ENCODE measurements around the gene AK5.

The AK5 gene

DNA sequence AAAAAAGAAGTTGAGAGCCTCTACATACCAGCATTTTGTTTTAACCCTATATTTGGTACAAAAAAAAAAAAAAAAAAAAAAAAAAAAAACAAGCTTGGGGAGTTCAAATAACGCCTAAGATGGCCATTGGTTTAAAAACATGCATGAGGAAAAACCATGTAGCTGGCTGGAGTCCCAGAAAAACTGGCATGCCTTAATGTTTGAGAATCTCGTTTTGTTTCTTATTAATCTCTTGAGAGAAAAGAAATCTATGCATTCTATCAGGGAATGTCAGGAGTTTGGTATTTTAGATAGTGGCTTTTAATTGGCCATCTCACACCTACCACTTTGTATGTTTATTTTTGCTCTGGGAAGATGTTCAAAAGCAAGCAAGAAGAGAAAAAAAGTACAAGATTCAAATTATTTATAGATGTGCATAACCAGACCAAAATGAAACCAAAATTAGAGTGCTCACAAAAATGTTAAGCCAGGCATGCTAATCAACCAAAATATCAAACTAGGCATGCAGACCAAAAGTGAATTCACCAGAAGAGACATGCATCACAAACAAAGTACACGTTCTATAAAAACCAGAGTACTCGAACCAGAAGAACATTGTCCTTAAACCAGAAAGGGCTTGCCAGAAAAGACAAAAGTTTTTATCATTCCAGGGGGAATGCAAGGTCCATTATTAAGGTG is 156.6 kb downstream of the AK5 start:
- H3K4me3 ChIP-seq (ENCODE audit: low read depth, low read length) = no peak overlapping the region
- peak; percentile 77 for DNase-seq (ENCODE audit: low read depth)

DNA sequence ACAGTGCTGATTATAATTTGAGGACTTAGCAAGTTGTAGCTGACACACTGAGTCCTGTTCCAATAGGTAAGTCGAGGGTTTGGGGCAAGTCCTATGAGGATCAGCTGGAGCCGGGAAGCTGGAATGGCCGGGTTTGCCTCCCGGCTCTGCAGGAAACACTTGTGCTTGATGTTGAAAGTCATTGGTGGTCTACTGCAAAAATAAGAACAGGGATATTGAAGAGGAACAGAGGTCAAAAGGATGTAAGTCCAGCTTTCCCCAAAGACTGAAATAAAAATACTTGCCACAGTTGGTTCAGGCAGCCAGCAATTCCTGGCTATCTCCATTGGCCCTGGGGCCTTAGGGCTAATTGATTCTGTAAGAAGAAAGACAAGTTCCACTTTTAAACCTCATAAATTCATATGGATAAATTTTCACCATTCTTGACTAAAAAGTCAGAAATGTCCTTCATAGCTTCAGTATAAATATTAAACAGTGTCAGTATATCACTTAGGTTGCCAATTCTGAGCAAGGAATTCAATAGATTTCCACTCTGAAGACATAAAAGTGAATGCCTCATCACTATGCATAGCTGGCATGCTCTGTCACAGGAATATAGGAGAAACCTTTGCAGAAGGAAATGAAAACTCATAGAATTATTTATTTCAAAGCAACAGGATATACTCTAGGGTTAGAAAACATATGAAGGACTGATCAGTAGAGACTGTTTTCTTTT is 165.2 kb downstream of the AK5 start:
- TF ChIP-seq, protein P1, sequence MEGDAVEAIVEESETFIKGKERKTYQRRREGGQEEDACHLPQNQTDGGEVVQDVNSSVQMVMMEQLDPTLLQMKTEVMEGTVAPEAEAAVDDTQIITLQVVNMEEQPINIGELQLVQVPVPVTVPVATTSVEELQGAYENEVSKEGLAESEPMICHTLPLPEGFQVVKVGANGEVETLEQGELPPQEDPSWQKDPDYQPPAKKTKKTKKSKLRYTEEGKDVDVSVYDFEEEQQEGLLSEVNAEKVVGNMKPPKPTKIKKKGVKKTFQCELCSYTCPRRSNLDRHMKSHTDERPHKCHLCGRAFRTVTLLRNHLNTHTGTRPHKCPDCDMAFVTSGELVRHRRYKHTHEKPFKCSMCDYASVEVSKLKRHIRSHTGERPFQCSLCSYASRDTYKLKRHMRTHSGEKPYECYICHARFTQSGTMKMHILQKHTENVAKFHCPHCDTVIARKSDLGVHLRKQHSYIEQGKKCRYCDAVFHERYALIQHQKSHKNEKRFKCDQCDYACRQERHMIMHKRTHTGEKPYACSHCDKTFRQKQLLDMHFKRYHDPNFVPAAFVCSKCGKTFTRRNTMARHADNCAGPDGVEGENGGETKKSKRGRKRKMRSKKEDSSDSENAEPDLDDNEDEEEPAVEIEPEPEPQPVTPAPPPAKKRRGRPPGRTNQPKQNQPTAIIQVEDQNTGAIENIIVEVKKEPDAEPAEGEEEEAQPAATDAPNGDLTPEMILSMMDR (IDR thresholded peaks at IDR 0.05; ENCODE audit: control insufficient read depth, extremely low read depth, insufficient read depth) = no peak
- DNase-seq (ENCODE audit: low read depth) = no peak
- H3K4me3 ChIP-seq (ENCODE audit: low read depth, low read length) = no peak overlapping the region

More for the DNA sequence above, 156.6 kb downstream of the AK5 start:
- TF ChIP-seq, protein P1 (IDR thresholded peaks at IDR 0.05; ENCODE audit: control insufficient read depth, extremely low read depth, insufficient read depth) = no peak

DNA sequence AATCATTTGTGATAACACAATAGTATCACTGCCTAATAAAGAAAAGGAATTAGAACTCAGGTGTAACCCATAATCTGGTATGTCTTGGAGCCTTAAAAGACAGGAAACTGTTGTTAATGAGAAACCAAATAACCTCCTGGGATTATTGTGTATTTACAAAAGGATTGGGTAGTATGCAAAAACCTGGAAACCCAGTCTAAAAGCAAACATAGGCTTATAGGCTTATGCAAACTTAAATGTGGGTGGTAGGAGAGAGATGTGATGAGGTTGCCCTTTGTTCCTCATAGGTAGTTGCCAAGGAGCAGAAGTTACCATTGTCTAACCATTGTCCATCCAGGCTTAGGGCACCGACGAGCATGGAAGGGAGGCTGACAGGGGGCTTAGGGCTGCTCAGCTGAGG is 165.8 kb downstream of the AK5 start:
- DNase-seq (ENCODE audit: low read depth) = peak; percentile 83
- TF ChIP-seq, protein P1 (IDR thresholded peaks at IDR 0.05; ENCODE audit: control insufficient read depth, extremely low read depth, insufficient read depth) = no peak
- no peak overlapping the region for H3K4me3 ChIP-seq (ENCODE audit: low read depth, low read length)

DNA sequence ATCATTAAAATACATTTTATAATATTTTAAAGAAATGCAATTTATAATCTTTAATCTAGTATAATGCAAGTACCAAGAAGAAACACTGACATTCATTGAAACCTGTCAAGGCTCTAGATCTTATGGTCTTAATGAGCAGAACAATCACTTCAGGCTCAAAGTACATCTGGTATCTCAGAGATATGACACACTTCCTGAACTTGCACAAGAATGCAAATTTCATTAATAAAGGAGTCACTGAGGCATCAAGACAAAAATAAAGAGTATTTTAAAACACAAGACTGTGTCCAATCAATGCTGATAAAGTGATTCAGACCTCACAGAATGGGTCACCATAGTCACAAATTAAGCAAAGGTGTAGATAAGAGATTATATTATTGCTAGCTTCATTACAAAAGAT is 178.1 kb downstream of the AK5 start:
- DNase-seq (ENCODE audit: low read depth) = no peak
- no peak overlapping the region for H3K4me3 ChIP-seq (ENCODE audit: low read depth, low read length)
- TF ChIP-seq, protein P1 (IDR thresholded peaks at IDR 0.05; ENCODE audit: control insufficient read depth, extremely low read depth, insufficient read depth) = no peak

DNA sequence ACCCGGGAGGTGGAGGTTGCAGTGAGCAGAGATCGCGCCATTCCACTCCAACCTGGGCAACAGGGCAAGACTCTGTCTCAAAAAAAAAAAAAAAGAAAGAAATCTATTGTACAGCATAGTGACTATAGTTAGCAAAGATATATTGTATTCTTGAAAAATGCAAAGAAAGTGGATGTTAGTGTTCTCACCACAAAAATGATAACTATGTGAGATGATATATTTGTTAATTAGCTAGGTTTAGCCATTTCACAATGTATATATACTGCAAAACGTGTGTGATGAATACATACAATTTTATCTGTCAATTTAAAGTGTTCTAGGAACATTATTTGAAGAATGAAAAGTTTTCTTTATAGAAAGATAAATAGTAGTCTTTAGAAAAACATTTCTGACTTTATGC is 179.9 kb downstream of the AK5 start:
- DNase-seq (ENCODE audit: low read depth) = no peak
- TF ChIP-seq, protein P1 (IDR thresholded peaks at IDR 0.05; ENCODE audit: control insufficient read depth, extremely low read depth, insufficient read depth) = no peak

DNA sequence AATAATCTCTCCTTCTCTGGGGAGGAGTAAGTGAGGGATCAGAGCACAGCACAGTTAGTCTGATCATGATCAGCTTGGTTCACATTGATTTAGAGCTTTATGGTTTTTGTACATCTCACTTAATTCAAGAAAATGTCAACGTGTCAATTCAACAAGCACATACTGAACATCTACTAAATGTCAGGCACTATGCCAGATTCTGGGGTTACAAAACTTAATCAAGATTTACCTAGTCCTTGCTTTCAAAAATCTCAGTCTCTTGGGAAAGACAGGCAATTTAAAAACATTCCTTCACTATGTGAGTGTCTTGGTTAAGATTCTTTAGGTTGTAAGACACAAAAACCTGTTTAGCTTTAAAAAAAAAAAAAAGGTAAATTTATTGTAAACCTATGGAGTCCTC is 181.4 kb downstream of the AK5 start:
- no peak overlapping the region for H3K4me3 ChIP-seq (ENCODE audit: low read depth, low read length)
- no peak for DNase-seq (ENCODE audit: low read depth)
- TF ChIP-seq, protein P1 (IDR thresholded peaks at IDR 0.05; ENCODE audit: control insufficient read depth, extremely low read depth, insufficient read depth) = no peak

More for the DNA sequence above, 179.9 kb downstream of the AK5 start:
- no peak overlapping the region for H3K4me3 ChIP-seq (ENCODE audit: low read depth, low read length)

All from LNCaP clone FGC (cell line).